Prostate gland (tissue), 2 donors: ENCODE results near the gene POLR2F. TPM values are rescaled to one million over a fixed set of nuclear protein-coding genes. Genes with fewer than 3 reads are reported as not detected.
A peak's percentile ranks its signal among the peaks of the same experiment; 100 is the strongest.

Experiments used
- DNase-seq: peaks from one replicate; pipeline ENCODE4 v3.0.0-alpha.2; 2019; ENCODE audit warnings: low spot score
- H3K27ac ChIP-seq, 2 donors: fragments of 200-600 bp; sonication (generic); 2 replicates each; pipeline ENCODE4 v1.5.1; 2017 to 2019
- H3K27me3 ChIP-seq: fragments of 200-600 bp; sonication (generic); replicated peaks from 2 replicates; pipeline ENCODE4 v1.5.1; 2019; ENCODE audit not compliant: insufficient read depth
- H3K36me3 ChIP-seq, 2 donors: fragments of 200-600 bp; sonication (generic); 1 replicate in 1 of 2; 2 replicates in 1 of 2; pipeline versions ENCODE4 v1.5.1 to v1.8.1; 2017 to 2019
- H3K4me1 ChIP-seq: fragments of 200-600 bp; sonication (generic); replicated peaks from 2 replicates; pipeline ENCODE4 v1.5.1; 2019
- H3K4me3 ChIP-seq, 2 donors: fragments of 200-600 bp; sonication (generic); 2 replicates each; pipeline ENCODE4 v1.5.1; 2017 to 2019
- H3K9me3 ChIP-seq: fragments of 200-600 bp; sonication (generic); 2 replicates; pipeline ENCODE4 v1.5.1; 2017
- POLR2A ChIP-seq: fragments of 450-650 bp; IDR thresholded peaks from one replicate; pipeline ENCODE4 v1.6.1; 2016; ENCODE audit warnings: antibody characterized with exemption, mild to moderate bottlenecking
- POLR2AphosphoS5 ChIP-seq: sonication (generic); formaldehyde crosslinking; IDR thresholded peaks from one replicate; pipeline ENCODE4 v1.6.1; 2017; ENCODE audit warnings: antibody characterized with exemption
- WGBS: methylation state at CpG from one replicate; pipeline ENCODE4 v1.1.5; 2018; 5-methylcytosine and 5-hydroxymethylcytosine counted together
- intact Hi-C: fragments of 100-400 bp; cut with DNase I; formaldehyde crosslinking; loops from one replicate; pipeline ENCODE4 v1.14.2; 2022
- total RNA-seq, 2 donors: library from RNA; depleted of rRNA; stranded (reverse); fragments of >200 nt; gene quantifications; one replicate each; pipeline ENCODE4 v1.1.0, GENCODE V29; 2016
- TF ChIP-seq, protein P1 (sequence below), 4 experiments: fragments of 200-600 bp in 2 of 4; fragments of 450-650 bp in 2 of 4; sonication (generic) in 2 of 4; IDR thresholded peaks; 1 replicate in 3 of 4; 2 replicates in 1 of 4; pipeline ENCODE4 v1.5.1; 2016 to 2019; ENCODE audit warnings: antibody characterized with exemption in 4 of 4, mild to moderate bottlenecking in 2 of 4, moderate library complexity in 2 of 4

Gene POLR2F
- total RNA-seq, 2 donors from 2014 or later, result 63.1 to 157 TPM

DNA sequence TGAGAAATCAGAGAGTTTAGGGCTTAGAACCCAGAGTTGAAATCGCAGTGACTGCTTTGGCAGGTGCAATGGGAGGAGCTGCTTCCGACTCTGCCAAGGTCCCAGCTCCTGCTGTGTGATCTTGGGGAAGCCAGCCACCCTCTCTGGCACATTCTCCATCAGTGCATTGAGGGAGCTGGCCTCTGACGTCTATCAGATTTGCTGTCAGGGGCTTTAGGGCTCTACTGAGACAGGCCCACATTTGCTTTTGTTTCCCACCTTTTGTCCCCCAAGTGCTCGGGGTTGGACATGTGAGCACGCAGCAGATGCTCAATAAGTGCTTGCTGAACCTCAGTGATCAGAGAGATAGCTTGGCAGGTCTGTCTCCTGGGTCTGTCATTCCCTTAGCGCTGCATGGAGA lies 41.5 kb downstream of the POLR2F start:
- WGBS, result 94% methylated on average over 6 of the region's 6 CpGs
- no peaks in the 10 kb centered on the region for H3K36me3 ChIP-seq
- H3K4me3 ChIP-seq, result no peak overlapping the region
- H3K27ac ChIP-seq, result no peak overlapping the region
- no peaks in the 10 kb centered on the region for H3K4me1 ChIP-seq
- no peaks in the 10 kb centered on the region for H3K27me3 ChIP-seq
- TF ChIP-seq, protein P1, sequence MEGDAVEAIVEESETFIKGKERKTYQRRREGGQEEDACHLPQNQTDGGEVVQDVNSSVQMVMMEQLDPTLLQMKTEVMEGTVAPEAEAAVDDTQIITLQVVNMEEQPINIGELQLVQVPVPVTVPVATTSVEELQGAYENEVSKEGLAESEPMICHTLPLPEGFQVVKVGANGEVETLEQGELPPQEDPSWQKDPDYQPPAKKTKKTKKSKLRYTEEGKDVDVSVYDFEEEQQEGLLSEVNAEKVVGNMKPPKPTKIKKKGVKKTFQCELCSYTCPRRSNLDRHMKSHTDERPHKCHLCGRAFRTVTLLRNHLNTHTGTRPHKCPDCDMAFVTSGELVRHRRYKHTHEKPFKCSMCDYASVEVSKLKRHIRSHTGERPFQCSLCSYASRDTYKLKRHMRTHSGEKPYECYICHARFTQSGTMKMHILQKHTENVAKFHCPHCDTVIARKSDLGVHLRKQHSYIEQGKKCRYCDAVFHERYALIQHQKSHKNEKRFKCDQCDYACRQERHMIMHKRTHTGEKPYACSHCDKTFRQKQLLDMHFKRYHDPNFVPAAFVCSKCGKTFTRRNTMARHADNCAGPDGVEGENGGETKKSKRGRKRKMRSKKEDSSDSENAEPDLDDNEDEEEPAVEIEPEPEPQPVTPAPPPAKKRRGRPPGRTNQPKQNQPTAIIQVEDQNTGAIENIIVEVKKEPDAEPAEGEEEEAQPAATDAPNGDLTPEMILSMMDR (IDR thresholded peaks at IDR 0.05), result no peak
- TF ChIP-seq POLR2A (no peak), POLR2AphosphoS5 (no peak)
- intact Hi-C loops, result no loop called here
- DNase-seq, result no peak
- H3K9me3 ChIP-seq, result no peaks in the 10 kb centered on the region

DNA sequence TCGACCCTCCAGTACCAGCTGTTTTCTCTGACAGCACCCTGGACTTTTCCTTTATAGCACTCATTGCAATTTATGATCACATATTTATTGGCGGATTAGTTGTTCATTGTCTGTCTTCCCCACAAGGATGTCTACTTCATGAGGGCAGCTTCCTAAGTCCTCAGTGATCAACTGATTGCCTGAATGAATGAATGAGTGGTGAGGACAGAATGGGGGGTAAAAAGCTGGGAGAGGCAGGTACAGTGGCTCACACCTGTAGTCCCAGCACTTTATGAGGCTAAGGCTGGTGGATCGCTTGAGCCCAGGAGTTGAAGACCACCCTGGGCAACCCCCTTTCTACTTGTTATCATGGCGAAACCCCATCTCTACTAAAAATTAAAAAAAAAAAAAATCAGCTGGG lies 42.0 kb downstream of the POLR2F start:
- H3K4me3 ChIP-seq, result no peak overlapping the region
- intact Hi-C loops, result no loop called here
- WGBS, result 87% methylated on average over 4 of the region's 4 CpGs
- DNase-seq, result no peak
- no peaks in the 10 kb centered on the region for H3K4me1 ChIP-seq
- no peak overlapping the region for H3K27ac ChIP-seq
- H3K9me3 ChIP-seq, result no peaks in the 10 kb centered on the region
- no peak for TF ChIP-seq POLR2AphosphoS5
- TF ChIP-seq, protein P1 (IDR thresholded peaks at IDR 0.05), result no peak
- no peak for TF ChIP-seq POLR2A
- no peaks in the 10 kb centered on the region for H3K27me3 ChIP-seq
- H3K36me3 ChIP-seq, result no peaks in the 10 kb centered on the region

DNA sequence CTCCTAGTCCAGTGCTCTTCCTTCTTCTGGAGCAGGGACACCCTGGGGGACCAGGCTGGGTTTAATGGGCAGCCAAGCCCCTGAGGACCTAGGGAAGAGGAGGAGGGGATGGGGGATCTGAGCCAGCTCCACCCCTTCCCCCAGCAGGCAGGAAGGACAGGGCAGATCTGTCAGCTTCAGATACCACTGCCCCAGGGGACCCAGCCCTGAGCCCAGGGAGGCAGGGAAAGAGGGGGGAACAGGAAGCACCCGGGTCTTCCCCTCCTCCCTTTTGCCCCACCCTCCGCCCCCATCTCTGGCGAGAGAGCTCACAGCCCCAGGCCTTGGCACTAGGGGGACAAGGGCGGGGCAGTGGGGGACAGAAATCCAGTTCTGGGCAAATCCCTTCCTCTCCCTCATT lies 42.6 kb downstream of the POLR2F start:
- Histone ChIP-seq H3K36me3 (no peaks in the 10 kb centered on the region), H3K4me3 (no peak overlapping the region), H3K4me1 (no peaks in the 10 kb centered on the region), H3K9me3 (no peaks in the 10 kb centered on the region), H3K27me3 (no peaks in the 10 kb centered on the region), H3K27ac (no peak overlapping the region)
- TF ChIP-seq, protein P1 (IDR thresholded peaks at IDR 0.05), result no peak
- TF ChIP-seq POLR2AphosphoS5, result peak; percentile 17
- WGBS, result 19% methylated on average over 4 of the region's 4 CpGs
- intact Hi-C loops, result no loop called here
- DNase-seq, result peak; percentile 17

DNA sequence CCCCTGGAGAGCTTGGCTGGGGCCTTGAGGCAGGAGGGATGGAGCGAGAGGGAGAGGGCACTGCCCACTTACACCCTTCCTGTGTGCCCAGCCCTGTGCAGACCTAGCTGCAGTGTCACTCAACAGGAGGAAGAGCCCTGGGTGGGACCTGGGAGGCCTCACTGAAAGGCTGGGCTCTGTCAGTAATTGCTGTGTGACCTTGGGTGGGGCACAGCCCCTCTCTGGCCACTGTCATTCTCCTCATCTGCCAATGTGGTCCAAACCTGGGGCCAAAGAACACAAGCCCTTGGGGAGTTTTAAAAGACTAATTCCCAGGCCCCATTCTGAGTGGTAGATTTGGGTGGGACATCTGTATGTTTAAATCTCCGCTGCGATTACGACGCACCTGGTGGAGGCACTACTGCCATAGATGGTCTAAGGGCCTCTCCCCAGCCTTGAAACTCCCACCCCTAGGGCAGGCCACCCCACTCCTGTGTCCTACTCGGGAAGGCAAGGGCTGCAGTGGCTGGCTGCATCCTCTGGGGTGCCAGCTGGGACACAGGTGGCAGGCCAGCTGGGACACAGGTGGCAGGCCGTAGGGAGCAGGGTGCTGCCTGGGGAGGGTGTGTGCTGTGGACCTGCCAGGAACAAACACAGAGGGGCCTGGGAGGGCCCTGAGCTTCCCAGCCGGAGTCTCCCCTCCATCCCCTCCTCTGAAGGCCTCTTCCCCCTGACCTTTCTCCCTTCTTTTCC lies 43.2 kb downstream of the POLR2F start:
- 80% methylated on average over 8 of the region's 8 CpGs for WGBS
- no peaks in the 10 kb centered on the region for H3K9me3 ChIP-seq
- intact Hi-C loops, result no loop called here
- no peaks in the 10 kb centered on the region for H3K27me3 ChIP-seq
- TF ChIP-seq POLR2AphosphoS5 (no peak), POLR2A (no peak)
- TF ChIP-seq, protein P1 (IDR thresholded peaks at IDR 0.05), result no peak
- H3K4me1 ChIP-seq, result no peaks in the 10 kb centered on the region
- H3K27ac ChIP-seq, result peak overlapping the region in 1 of 2 donors; percentile 13
- no peak for DNase-seq
- no peak overlapping the region for H3K4me3 ChIP-seq
- H3K36me3 ChIP-seq, result no peaks in the 10 kb centered on the region

DNA sequence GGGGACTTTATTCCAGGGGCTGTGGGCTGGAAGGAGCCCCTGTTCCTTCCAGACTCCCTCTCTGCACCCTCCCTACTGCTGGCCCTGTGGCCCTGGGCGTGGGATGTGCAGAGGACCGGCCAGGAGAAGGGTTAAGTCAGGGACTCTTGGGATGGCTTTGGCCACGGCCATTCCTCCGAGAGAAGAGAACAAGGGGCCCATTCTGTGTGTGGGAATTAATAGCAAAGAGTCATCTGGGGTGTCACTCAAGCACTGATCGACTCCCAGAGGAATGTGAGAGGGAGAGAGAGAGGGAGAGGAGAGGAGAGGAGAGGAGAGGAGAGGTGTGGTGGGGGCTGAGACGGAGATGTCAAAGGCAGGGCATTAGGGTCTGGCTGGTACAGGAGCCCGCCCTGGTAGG lies 45.0 kb downstream of the POLR2F start:
- H3K4me3 ChIP-seq, result no peak overlapping the region
- no peak for DNase-seq

More for the DNA sequence above, 45.0 kb downstream of the POLR2F start:
- no peaks in the 10 kb centered on the region for H3K27me3 ChIP-seq
- 60% methylated on average over 7 of the region's 7 CpGs for WGBS
- no peaks in the 10 kb centered on the region for H3K9me3 ChIP-seq
- TF ChIP-seq POLR2A (no peak), POLR2AphosphoS5 (no peak)
- TF ChIP-seq, protein P1 (IDR thresholded peaks at IDR 0.05), result no peak
- H3K36me3 ChIP-seq, result no peaks in the 10 kb centered on the region
- no peak overlapping the region for H3K27ac ChIP-seq
- H3K4me1 ChIP-seq, result no peaks in the 10 kb centered on the region
- intact Hi-C loops, result no loop called here
